Measurements from ENCODE around the gene TFAP2D.

DNA sequence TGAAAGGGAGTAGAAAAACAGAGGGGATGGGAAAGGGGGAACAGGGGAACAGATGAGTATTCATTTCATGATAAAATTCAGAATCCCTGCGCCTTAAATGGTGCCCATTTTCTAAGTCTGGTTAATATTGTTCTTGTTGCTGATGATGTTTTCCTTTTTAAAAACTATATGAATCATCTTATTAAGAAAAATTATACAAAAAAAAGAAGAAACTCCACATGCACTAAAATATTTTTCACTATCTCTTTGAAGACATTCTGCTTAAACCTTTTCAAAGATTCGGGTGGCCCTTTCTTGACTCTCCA lies 104.3 kb downstream of the TFAP2D start:
- TF ChIP-seq, protein P1, sequence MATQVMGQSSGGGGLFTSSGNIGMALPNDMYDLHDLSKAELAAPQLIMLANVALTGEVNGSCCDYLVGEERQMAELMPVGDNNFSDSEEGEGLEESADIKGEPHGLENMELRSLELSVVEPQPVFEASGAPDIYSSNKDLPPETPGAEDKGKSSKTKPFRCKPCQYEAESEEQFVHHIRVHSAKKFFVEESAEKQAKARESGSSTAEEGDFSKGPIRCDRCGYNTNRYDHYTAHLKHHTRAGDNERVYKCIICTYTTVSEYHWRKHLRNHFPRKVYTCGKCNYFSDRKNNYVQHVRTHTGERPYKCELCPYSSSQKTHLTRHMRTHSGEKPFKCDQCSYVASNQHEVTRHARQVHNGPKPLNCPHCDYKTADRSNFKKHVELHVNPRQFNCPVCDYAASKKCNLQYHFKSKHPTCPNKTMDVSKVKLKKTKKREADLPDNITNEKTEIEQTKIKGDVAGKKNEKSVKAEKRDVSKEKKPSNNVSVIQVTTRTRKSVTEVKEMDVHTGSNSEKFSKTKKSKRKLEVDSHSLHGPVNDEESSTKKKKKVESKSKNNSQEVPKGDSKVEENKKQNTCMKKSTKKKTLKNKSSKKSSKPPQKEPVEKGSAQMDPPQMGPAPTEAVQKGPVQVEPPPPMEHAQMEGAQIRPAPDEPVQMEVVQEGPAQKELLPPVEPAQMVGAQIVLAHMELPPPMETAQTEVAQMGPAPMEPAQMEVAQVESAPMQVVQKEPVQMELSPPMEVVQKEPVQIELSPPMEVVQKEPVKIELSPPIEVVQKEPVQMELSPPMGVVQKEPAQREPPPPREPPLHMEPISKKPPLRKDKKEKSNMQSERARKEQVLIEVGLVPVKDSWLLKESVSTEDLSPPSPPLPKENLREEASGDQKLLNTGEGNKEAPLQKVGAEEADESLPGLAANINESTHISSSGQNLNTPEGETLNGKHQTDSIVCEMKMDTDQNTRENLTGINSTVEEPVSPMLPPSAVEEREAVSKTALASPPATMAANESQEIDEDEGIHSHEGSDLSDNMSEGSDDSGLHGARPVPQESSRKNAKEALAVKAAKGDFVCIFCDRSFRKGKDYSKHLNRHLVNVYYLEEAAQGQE (IDR thresholded peaks at IDR 0.05; ENCODE audit: insufficient read depth in 1 of 2, low read depth in 2 of 2, low read length in 2 of 2) = no peak
- TF ChIP-seq POLR2AphosphoS5 (IDR thresholded peaks at IDR 0.05; ENCODE audit: low read depth, low read length) (no peak), TAF1 (IDR thresholded peaks at IDR 0.05; ENCODE audit: borderline replicate concordance, insufficient read depth, low read length) (no peak)
